K562 (cell line): Measurements from ENCODE around the gene GEMIN7. TPM values are rescaled to one million over a fixed set of nuclear protein-coding genes. Genes with fewer than 3 reads are reported as not detected.
A peak's percentile ranks its signal among the peaks of the same experiment; 100 is the strongest.

ENCODE experiments used
- ATF6 ChIP-seq: sonication (generic); formaldehyde crosslinking; IDR thresholded peaks from 2 replicates; pipeline ENCODE4 v1.4.0; 2020; ENCODE audit warnings: mild to moderate bottlenecking, missing genetic modification reagents
- FOXM1 ChIP-seq, 2 experiments: fragments of 450-650 bp in 1 of 2; sonication (generic) in 1 of 2; formaldehyde crosslinking in 1 of 2; IDR thresholded peaks; 2 replicates each; pipeline versions ENCODE4 v1.6.1 to v1.9.0; 2017 to 2022; ENCODE audit warnings: low read depth in 2 of 2, mild to moderate bottlenecking in 2 of 2, missing genetic modification reagents in 1 of 2, moderate library complexity in 1 of 2
- GABPB1 ChIP-seq: sonication (generic); formaldehyde crosslinking; IDR thresholded peaks from 2 replicates; pipeline ENCODE4 v1.8.0; 2022; ENCODE audit warnings: mild to moderate bottlenecking, missing genetic modification reagents
- HDAC2 ChIP-seq: fragments of 450-650 bp; IDR thresholded peaks from 2 replicates; pipeline ENCODE4 v1.6.1; 2016; ENCODE audit warnings: mild to moderate bottlenecking
- HMGN3 ChIP-seq: IDR thresholded peaks from 2 replicates; pipeline ENCODE4 v1.6.1; 2011; ENCODE audit warnings: borderline replicate concordance, low read depth, mild to moderate bottlenecking, mixed read lengths, low read length; ENCODE audit not compliant: insufficient read length; ENCODE audit errors: extremely low read depth
- LCOR ChIP-seq: sonication (generic); formaldehyde crosslinking; IDR thresholded peaks from 2 replicates; pipeline ENCODE4 v1.8.0; 2022; ENCODE audit warnings: mild to moderate bottlenecking, missing genetic modification reagents
- MAZ ChIP-seq, 2 experiments: fragments of 450-650 bp in 1 of 2; sonication (generic) in 1 of 2; formaldehyde crosslinking; IDR thresholded peaks in 1 of 2; conservative IDR thresholded peaks in 1 of 2; 2 replicates each; pipeline versions ENCODE4 v1.4.0 to v1.5.0; 2020; ENCODE audit warnings: mild to moderate bottlenecking in 1 of 2, missing genetic modification reagents in 1 of 2
- MCM3 ChIP-seq: fragments of 450-650 bp; IDR thresholded peaks from 2 replicates; pipeline ENCODE4 v1.6.1; 2016
- NR3C1 ChIP-seq: sonication (generic); formaldehyde crosslinking; IDR thresholded peaks from 2 replicates; pipeline ENCODE4 v1.8.1; 2022; ENCODE audit warnings: missing genetic modification reagents
- PHF8 ChIP-seq: fragments of 200-600 bp; sonication (generic); IDR thresholded peaks from 2 replicates; pipeline ENCODE4 v1.6.1; 2012; ENCODE audit warnings: mixed run types, mild to moderate bottlenecking, inconsistent platforms, low read length, moderate library complexity, borderline replicate concordance
- PKNOX1 ChIP-seq: fragments of 450-650 bp; IDR thresholded peaks from 2 replicates; pipeline ENCODE4 v1.6.1; 2016
- POLR2G ChIP-seq: fragments of 200-400 bp; formaldehyde crosslinking; IDR thresholded peaks from 2 replicates; pipeline ENCODE4 v1.6.1; 2017; ENCODE audit warnings: low read depth, mild to moderate bottlenecking, antibody characterized with exemption, low read length, moderate library complexity
- RBM15 ChIP-seq: fragments of 200-400 bp; formaldehyde crosslinking; IDR thresholded peaks from 2 replicates; pipeline ENCODE4 v1.6.1; 2018; ENCODE audit warnings: mild to moderate bottlenecking, low read length, moderate library complexity; ENCODE audit not compliant: insufficient read depth
- TARDBP ChIP-seq: fragments of 450-650 bp; IDR thresholded peaks from 2 replicates; pipeline ENCODE4 v1.6.1; 2016
- THRAP3 ChIP-seq: fragments of 450-650 bp; IDR thresholded peaks from 2 replicates; pipeline ENCODE4 v1.6.1; 2016; ENCODE audit warnings: mild to moderate bottlenecking, inconsistent platforms, borderline replicate concordance
- ZFX ChIP-seq: sonication (generic); formaldehyde crosslinking; IDR thresholded peaks from 2 replicates; pipeline ENCODE4 v1.8.0; 2022; ENCODE audit warnings: mild to moderate bottlenecking, missing genetic modification reagents, moderate library complexity
- ZNF146 ChIP-seq: IDR thresholded peaks from one replicate; pipeline ENCODE4 v1.6.1; 2018; ENCODE audit warnings: missing compliant biosample characterization; ENCODE audit not compliant: unreplicated experiment
- ZNF224 ChIP-seq: sonication (generic); formaldehyde crosslinking; IDR thresholded peaks from 2 replicates; pipeline ENCODE4 v1.8.0; 2022; ENCODE audit warnings: mild to moderate bottlenecking, missing genetic modification reagents
- ZNF324 ChIP-seq: fragments of 250-450 bp; sonication (Bioruptor Pico); IDR thresholded peaks from 2 replicates; pipeline ENCODE4 v1.4.0; 2020; ENCODE audit warnings: mild to moderate bottlenecking
- ZNF507 ChIP-seq: conservative IDR thresholded peaks from 2 replicates; pipeline ENCODE4 v1.6.1; 2017; ENCODE audit warnings: missing genetic modification characterization, missing compliant biosample characterization
- ZNF57 ChIP-seq: fragments of 450-650 bp; formaldehyde crosslinking; IDR thresholded peaks from 2 replicates; pipeline ENCODE4 v1.4.0; 2020; ENCODE audit warnings: mild to moderate bottlenecking, moderate library complexity
- ZNF766 ChIP-seq: fragments of 200-800 bp; sonication (Bioruptor generic); conservative IDR thresholded peaks from 2 replicates; pipeline ENCODE4 v1.6.1; 2016; ENCODE audit warnings: missing genetic modification characterization, missing compliant biosample characterization
- polyA plus RNA-seq, 8 experiments: library from polyadenylated mRNA; depleted of rRNA in 4 of 8; stranded (reverse) in 5 of 8; unstranded in 3 of 8; fragments of >200 nt; fragmentation: Nextera tagmentation in 2 of 8; fragmentation: Illumina TruSeq in 1 of 8; extraction: Ambion mirVana in 2 of 8; extraction: Trizol in 1 of 8; gene quantifications; 2 replicates each; pipeline versions ENCODE4 v1.2.1 to v1.2.3, GENCODE V29; 2011 to 2014; ENCODE audit warnings: inconsistent platforms in 1 of 8, missing spikeins in 1 of 8
- total RNA-seq, 7 experiments: library from RNA; depleted of rRNA in 6 of 7; stranded (reverse); fragments of >200 nt in 6 of 7; fragmentation: Illumina TruSeq in 2 of 7; extraction: Trizol in 2 of 7; gene quantifications; 2 replicates each; pipeline versions ENCODE4 v1.2.1 to v1.2.3, GENCODE V29; 2011 to 2021; ENCODE audit warnings: low replicate concordance in 1 of 7

GEMIN7 gene
- total and polyA plus RNA-seq, 9 of the 15 experiments (the other 6 are each of a cell fraction or from before 2014, with no cell fraction given) = 23.1 to 124 (median 54.9) TPM

- TF ChIP-seq NR3C1 (CRISPR knock-in tag) = 0 out of 2 replicates have a peak, but pooled peaks have one; percentile 54
- peak; percentile 88 for TF ChIP-seq HMGN3
- TF ChIP-seq FOXM1 (IDR thresholded peaks at IDR 0.05; ENCODE audit: low read depth) = no peak
- 0 out of 2 replicates have a peak, but pooled peaks have one; percentile 60 for TF ChIP-seq FOXM1 (CRISPR knock-in tag; IDR thresholded peaks at IDR 0.05; ENCODE audit: low read depth)
- TF ChIP-seq ZNF146 (CRISPR knock-in tag) = no peak
- no peak for TF ChIP-seq ZNF507
- peak; percentile 43 for TF ChIP-seq HDAC2
- no peak for TF ChIP-seq ZNF324 (CRISPR knock-in tag)
- TF ChIP-seq THRAP3 = no peak
- TF ChIP-seq ZNF766 (CRISPR knock-in tag) = 0 out of 2 replicates have a peak, but pooled peaks have one; percentile 28
- TF ChIP-seq LCOR (CRISPR knock-in tag) = peak; percentile 55; the same call in 1 of the 2 replicates
- TF ChIP-seq ZNF57 (CRISPR knock-in tag) = peak; percentile 46; the same call in 1 of the 2 replicates
- no peak for TF ChIP-seq MCM3
- TF ChIP-seq RBM15 = no peak
- peak; percentile 61 for TF ChIP-seq PKNOX1
- TF ChIP-seq ZNF224 = 0 out of 2 replicates have a peak, but pooled peaks have one; percentile 17
- peak; percentile 97 for TF ChIP-seq POLR2G
- peak; percentile 43; the same call in 1 of the 2 replicates for TF ChIP-seq ATF6 (CRISPR knock-in tag)
- no peak for TF ChIP-seq TARDBP
- peak; percentile 98 for TF ChIP-seq ZFX
- TF ChIP-seq GABPB1 (CRISPR knock-in tag) = peak; percentile 96
- TF ChIP-seq PHF8 = peak; percentile 97
- peak; percentile 82 to 94 for TF ChIP-seq MAZ (CRISPR knock-in tag; conservative IDR thresholded peaks at IDR 0.05 in 1 of 2, IDR thresholded peaks at IDR 0.05 in 1 of 2)
Measured at GRCh38 chr19:45038931-45039893, 39.8 kb upstream of the GEMIN7 start, which contains the start of gene CLASRP (continued).
